ENCODE measurements around the gene RBM12.

RBM12 gene

DNA sequence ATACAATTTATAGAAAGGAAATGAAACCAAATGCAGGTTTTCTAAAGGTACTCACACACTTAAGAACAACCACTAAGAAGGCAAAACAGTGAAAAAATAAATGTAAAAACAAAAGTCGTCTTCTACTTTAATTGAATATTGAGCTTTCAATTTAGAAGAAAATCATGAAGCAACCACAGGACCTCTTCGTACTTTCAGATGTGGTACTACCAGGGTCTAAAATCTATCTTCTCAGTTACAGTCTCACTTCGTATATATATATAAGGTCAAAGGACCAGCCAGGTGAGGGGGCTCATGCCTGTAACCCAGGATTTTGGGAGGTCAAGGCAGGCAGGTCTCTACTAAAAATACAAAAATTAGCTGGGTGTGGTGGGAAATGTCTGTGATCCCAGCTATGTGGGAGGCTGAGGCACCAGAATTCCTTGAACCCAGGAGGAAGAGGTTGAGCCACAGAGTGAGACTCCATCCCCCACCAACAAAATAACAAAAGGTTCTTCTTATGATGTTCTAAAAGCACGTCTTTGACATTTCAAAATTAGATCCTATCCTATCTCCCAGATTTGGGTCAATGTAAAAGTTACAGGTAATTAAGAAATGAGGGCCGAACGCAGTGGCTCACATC, 47.0 kb upstream of the RBM12 start:
- H3K4me3 ChIP-seq (ENCODE audit: low read length, poor library complexity, severe bottlenecking): no peak overlapping the region
- no peak overlapping the region for H3K9ac ChIP-seq (ENCODE audit: low read depth, low read length, poor library complexity, severe bottlenecking)
- no peaks in the 10 kb centered on the region for H3K9me2 ChIP-seq (replicated peaks; ENCODE audit: low read depth, low read length)
- H3K4me1 ChIP-seq (ENCODE audit: insufficient read depth, low read length, poor library complexity, severe bottlenecking): no peaks in the 10 kb centered on the region
- no peaks in the 10 kb centered on the region for H3K9me3 ChIP-seq (ENCODE audit: insufficient read depth, low read depth, low read length)
- no peaks in the 10 kb centered on the region for H3K27me3 ChIP-seq (ENCODE audit: insufficient read depth, low read length, poor library complexity, severe bottlenecking)
- peaks cover 97% of the 10 kb centered on the region for H3K36me3 ChIP-seq (ENCODE audit: insufficient read depth, low read length)
- H3K79me2 ChIP-seq (ENCODE audit: insufficient read depth, low read length): peaks cover 77% of the 10 kb centered on the region
- H3F3A ChIP-seq (ENCODE audit: low read depth): peaks cover 4% of the 10 kb centered on the region; the same call in 1 of the 2 replicates
- H3K4me2 ChIP-seq (ENCODE audit: low read depth, low read length, poor library complexity, severe bottlenecking): no peak overlapping the region
- H2AFZ ChIP-seq (ENCODE audit: low read length): no peak overlapping the region
- no peak for TF ChIP-seq EZH2phosphoT487 (IDR thresholded peaks at IDR 0.05; ENCODE audit: borderline replicate concordance)
- TF ChIP-seq, protein P1, sequence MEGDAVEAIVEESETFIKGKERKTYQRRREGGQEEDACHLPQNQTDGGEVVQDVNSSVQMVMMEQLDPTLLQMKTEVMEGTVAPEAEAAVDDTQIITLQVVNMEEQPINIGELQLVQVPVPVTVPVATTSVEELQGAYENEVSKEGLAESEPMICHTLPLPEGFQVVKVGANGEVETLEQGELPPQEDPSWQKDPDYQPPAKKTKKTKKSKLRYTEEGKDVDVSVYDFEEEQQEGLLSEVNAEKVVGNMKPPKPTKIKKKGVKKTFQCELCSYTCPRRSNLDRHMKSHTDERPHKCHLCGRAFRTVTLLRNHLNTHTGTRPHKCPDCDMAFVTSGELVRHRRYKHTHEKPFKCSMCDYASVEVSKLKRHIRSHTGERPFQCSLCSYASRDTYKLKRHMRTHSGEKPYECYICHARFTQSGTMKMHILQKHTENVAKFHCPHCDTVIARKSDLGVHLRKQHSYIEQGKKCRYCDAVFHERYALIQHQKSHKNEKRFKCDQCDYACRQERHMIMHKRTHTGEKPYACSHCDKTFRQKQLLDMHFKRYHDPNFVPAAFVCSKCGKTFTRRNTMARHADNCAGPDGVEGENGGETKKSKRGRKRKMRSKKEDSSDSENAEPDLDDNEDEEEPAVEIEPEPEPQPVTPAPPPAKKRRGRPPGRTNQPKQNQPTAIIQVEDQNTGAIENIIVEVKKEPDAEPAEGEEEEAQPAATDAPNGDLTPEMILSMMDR (conservative IDR thresholded peaks at IDR 0.05; ENCODE audit: low read length): no peak
- H4K20me1 ChIP-seq (ENCODE audit: insufficient read depth, low read length, poor library complexity, severe bottlenecking): peaks cover 98% of the 10 kb centered on the region

DNA sequence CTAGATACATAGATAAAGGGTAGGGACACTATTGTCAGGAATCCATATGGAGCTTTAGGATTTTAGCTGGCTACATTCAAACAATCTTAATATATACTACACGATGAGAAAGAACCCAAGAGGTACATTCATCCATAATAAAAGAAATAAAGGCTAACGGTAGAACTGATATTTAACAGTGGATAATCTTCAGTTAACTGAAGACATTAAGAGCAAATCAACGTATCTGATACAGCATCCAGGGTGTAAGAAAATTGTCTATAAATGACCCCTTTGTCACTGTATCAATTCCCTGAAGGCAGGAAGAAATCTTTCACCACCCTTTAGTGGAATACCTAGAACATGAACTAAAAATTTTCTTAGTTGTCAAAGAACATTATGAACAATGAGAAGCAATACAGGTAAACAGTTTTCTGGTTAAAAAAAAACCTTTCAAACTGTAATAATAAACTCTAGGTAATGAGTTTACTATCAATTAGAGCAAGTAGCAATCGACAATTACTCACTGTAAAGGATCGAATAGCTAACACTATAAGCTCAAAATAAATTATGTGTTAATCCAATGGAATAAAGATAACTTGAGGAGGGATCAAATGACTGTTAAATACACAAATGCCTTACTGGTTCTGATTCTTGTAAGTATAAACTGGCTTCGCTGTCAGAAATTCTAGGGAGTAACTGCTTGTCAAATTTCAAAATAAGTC, 46.3 kb upstream of the RBM12 start:
- no peak overlapping the region for H3K4me2 ChIP-seq (ENCODE audit: low read depth, low read length, poor library complexity, severe bottlenecking)
- peaks cover 97% of the 10 kb centered on the region for H3K36me3 ChIP-seq (ENCODE audit: insufficient read depth, low read length)
- H4K20me1 ChIP-seq (ENCODE audit: insufficient read depth, low read length, poor library complexity, severe bottlenecking): peaks cover 97% of the 10 kb centered on the region
- TF ChIP-seq, protein P1 (conservative IDR thresholded peaks at IDR 0.05; ENCODE audit: low read length): no peak
- no peak for TF ChIP-seq EZH2phosphoT487 (IDR thresholded peaks at IDR 0.05; ENCODE audit: borderline replicate concordance)
- H3K9me2 ChIP-seq (replicated peaks; ENCODE audit: low read depth, low read length): no peaks in the 10 kb centered on the region
- no peak overlapping the region for H2AFZ ChIP-seq (ENCODE audit: low read length)
- no peak overlapping the region for H3K4me3 ChIP-seq (ENCODE audit: low read length, poor library complexity, severe bottlenecking)
- H3K79me2 ChIP-seq (ENCODE audit: insufficient read depth, low read length): peaks cover 76% of the 10 kb centered on the region
- no peaks in the 10 kb centered on the region for H3F3A ChIP-seq (ENCODE audit: low read depth)
- no peaks in the 10 kb centered on the region for H3K27me3 ChIP-seq (ENCODE audit: insufficient read depth, low read length, poor library complexity, severe bottlenecking)
- H3K9me3 ChIP-seq (ENCODE audit: insufficient read depth, low read depth, low read length): no peaks in the 10 kb centered on the region
- H3K4me1 ChIP-seq (ENCODE audit: insufficient read depth, low read length, poor library complexity, severe bottlenecking): no peaks in the 10 kb centered on the region
- H3K9ac ChIP-seq (ENCODE audit: low read depth, low read length, poor library complexity, severe bottlenecking): no peak overlapping the region

DNA sequence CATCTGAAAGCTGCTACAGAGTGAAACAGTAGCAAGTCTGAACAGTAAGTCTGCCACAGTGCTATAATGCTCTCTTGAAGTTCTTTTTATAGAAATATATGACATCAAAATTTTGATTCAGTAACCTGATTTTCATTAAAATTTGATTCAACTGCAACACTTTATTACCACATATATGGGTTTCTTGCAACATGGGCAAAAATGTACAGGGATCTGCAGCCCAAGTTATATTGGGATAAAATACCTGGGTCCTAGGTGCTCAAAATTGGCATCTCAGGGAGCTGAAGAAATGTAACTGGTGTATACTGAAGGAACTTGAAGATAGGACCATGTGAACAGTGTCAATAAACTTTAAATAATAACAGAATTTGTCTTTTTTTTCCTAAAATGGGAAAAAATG, 45.3 kb upstream of the RBM12 start:
- no peaks in the 10 kb centered on the region for H3F3A ChIP-seq (ENCODE audit: low read depth)
- no peaks in the 10 kb centered on the region for H3K9me3 ChIP-seq (ENCODE audit: insufficient read depth, low read depth, low read length)
- H3K9me2 ChIP-seq (replicated peaks; ENCODE audit: low read depth, low read length): no peaks in the 10 kb centered on the region
- no peak overlapping the region for H3K4me2 ChIP-seq (ENCODE audit: low read depth, low read length, poor library complexity, severe bottlenecking)
- H4K20me1 ChIP-seq (ENCODE audit: insufficient read depth, low read length, poor library complexity, severe bottlenecking): peaks cover 97% of the 10 kb centered on the region
- no peaks in the 10 kb centered on the region for H3K4me1 ChIP-seq (ENCODE audit: insufficient read depth, low read length, poor library complexity, severe bottlenecking)
- peaks cover 97% of the 10 kb centered on the region for H3K36me3 ChIP-seq (ENCODE audit: insufficient read depth, low read length)
- no peak overlapping the region for H3K4me3 ChIP-seq (ENCODE audit: low read length, poor library complexity, severe bottlenecking)
- no peak overlapping the region for H3K9ac ChIP-seq (ENCODE audit: low read depth, low read length, poor library complexity, severe bottlenecking)
- peaks cover 75% of the 10 kb centered on the region for H3K79me2 ChIP-seq (ENCODE audit: insufficient read depth, low read length)
- H2AFZ ChIP-seq (ENCODE audit: low read length): no peak overlapping the region
- TF ChIP-seq EZH2phosphoT487 (IDR thresholded peaks at IDR 0.05; ENCODE audit: borderline replicate concordance): no peak
- TF ChIP-seq, protein P1 (conservative IDR thresholded peaks at IDR 0.05; ENCODE audit: low read length): no peak
- H3K27me3 ChIP-seq (ENCODE audit: insufficient read depth, low read length, poor library complexity, severe bottlenecking): no peaks in the 10 kb centered on the region
